Astrocyte (in vitro differentiated cells and primary cell): ENCODE results near the gene PDCD1. TPM values are rescaled to one million over a fixed set of nuclear protein-coding genes. Genes with fewer than 3 reads are reported as not detected.

Source experiments
- DNase-seq: peaks from one replicate; pipeline ENCODE4 v3.0.0-alpha.2; 2010; ENCODE audit warnings: low read depth
- FAIRE-seq: peaks from 2 replicates; lab custom pipeline; 2011; peaks lifted over from hg19 to GRCh38; lab: Jason Lieb, UNC
- H2AFZ ChIP-seq: 2 replicates; pipeline ENCODE4 v1.6.0; 2012; ENCODE audit warnings: low read depth, low read length, inconsistent platforms
- H3K27ac ChIP-seq: 2 replicates; pipeline ENCODE4 v1.5.1; 2011; ENCODE audit warnings: low read depth, low read length, inconsistent platforms
- H3K27me3 ChIP-seq: 2 replicates; pipeline ENCODE4 v1.6.0; 2011; ENCODE audit warnings: low read length, inconsistent platforms; ENCODE audit not compliant: insufficient read depth
- H3K36me3 ChIP-seq: 2 replicates; pipeline ENCODE4 v1.5.1; 2011; ENCODE audit warnings: low read length, inconsistent platforms; ENCODE audit not compliant: insufficient read depth
- H3K4me1 ChIP-seq: 2 replicates; pipeline ENCODE4 v1.5.1; 2011; ENCODE audit warnings: low read length, inconsistent platforms; ENCODE audit not compliant: insufficient read depth
- H3K4me2 ChIP-seq: 2 replicates; pipeline ENCODE4 v1.6.0; 2012; ENCODE audit warnings: low read length, inconsistent platforms
- H3K4me3 ChIP-seq: 2 replicates; pipeline ENCODE4 v1.5.1; 2011; ENCODE audit warnings: low read depth, mild to moderate bottlenecking, low read length, inconsistent platforms; ENCODE audit not compliant: insufficient read depth
- H3K79me2 ChIP-seq: 2 replicates; pipeline ENCODE4 v1.6.0; 2012; ENCODE audit warnings: mild to moderate bottlenecking, low read length, inconsistent platforms; ENCODE audit not compliant: insufficient read depth
- H3K9ac ChIP-seq: 2 replicates; pipeline ENCODE4 v1.6.0; 2012; ENCODE audit warnings: mild to moderate bottlenecking, low read length, inconsistent platforms
- H3K9me3 ChIP-seq: 2 replicates; pipeline ENCODE4 v1.5.1; 2012; ENCODE audit warnings: low read depth, mild to moderate bottlenecking, low read length, inconsistent platforms; ENCODE audit not compliant: insufficient read depth
- H4K20me1 ChIP-seq: 2 replicates; pipeline ENCODE4 v1.6.0; 2012; ENCODE audit warnings: low read length, inconsistent platforms; ENCODE audit not compliant: insufficient read depth
- H3K27ac Mint-ChIP-seq: one replicate; pipeline ENCODE4 v1.8.0; 2021; ENCODE audit warnings: mild to moderate bottlenecking, mixed read lengths; ENCODE audit not compliant: unreplicated experiment
- H3K27me3 Mint-ChIP-seq: one replicate; pipeline ENCODE4 v1.8.0; 2021; ENCODE audit warnings: low read depth, mixed read lengths; ENCODE audit not compliant: unreplicated experiment
- H3K36me3 Mint-ChIP-seq: one replicate; pipeline ENCODE4 v1.8.0; 2021; ENCODE audit warnings: low read depth, mixed read lengths; ENCODE audit not compliant: unreplicated experiment
- H3K4me1 Mint-ChIP-seq: one replicate; pipeline ENCODE4 v1.8.0; 2021; ENCODE audit warnings: low read depth, mixed read lengths; ENCODE audit not compliant: unreplicated experiment
- H3K4me3 Mint-ChIP-seq: one replicate; pipeline ENCODE4 v1.8.0; 2021; ENCODE audit warnings: mild to moderate bottlenecking, moderate library complexity, mixed read lengths; ENCODE audit not compliant: unreplicated experiment
- H3K9me3 Mint-ChIP-seq: one replicate; pipeline ENCODE4 v1.8.0; 2021; ENCODE audit warnings: mild to moderate bottlenecking, mixed read lengths; ENCODE audit not compliant: unreplicated experiment
- CTCF ChIP-seq: IDR thresholded peaks from 2 replicates; pipeline ENCODE4 v1.5.1; 2011; ENCODE audit warnings: low read depth, mild to moderate bottlenecking, inconsistent platforms, low read length, moderate library complexity; ENCODE audit not compliant: insufficient read depth
- EZH2 ChIP-seq: IDR thresholded peaks from 2 replicates; pipeline ENCODE4 v1.6.1; 2012; ENCODE audit warnings: mild to moderate bottlenecking, low read length, inconsistent platforms; ENCODE audit not compliant: insufficient read depth
- total RNA-seq: library from RNA; stranded (reverse); gene quantifications from 2 replicates; pipeline ENCODE4 v1.2.1, GENCODE V29; 2021

PDCD1 gene
- total RNA-seq, 1 donor from 2014 or later, result not detected

DNA sequence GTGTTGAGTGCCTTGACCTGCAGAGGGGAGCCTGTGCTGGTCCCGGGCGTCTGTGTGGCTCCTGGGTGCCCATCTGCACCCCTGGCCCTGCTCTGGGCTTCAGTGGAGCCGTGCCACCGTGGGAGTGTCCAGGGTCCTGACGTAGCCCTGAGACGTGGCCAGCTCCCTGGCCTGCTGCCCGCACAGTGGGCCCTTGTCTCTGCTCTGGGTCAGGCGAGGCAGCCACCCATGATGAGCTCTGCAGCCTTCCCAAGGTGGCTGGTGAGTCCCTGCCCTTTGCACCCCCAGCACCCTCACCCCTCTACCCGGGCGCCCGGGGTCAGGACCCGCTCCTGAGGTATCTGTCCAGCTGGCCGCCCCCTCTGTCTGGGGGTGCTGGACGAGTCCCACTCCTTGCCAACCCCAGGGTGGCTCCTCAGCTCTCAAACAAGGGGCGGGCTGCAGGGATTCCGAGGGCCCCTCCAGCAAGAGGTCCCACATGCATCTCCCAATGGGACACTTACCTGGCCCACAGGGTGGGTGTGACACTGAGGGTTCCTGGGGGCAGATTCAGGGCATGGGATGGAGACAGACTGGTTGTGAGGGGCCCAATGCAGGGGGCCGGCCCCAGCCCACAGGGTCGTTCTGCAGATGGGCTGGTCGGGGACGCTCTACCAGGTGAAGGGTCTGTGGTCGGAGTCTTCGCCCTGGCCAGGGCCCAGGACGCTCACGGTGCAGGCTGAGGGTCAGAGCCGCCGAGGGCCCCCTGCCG, 47.3 kb downstream of the PDCD1 start:
- Mint-ChIP-seq H3K9me3 (no peaks in the 10 kb centered on the region), H3K27me3 (peaks cover 4% of the 10 kb centered on the region), H3K4me1 (peaks cover 5% of the 10 kb centered on the region), H3K27ac (no peak overlapping the region), H3K36me3 (no peaks in the 10 kb centered on the region), H3K4me3 (no peak overlapping the region)
- H3K9me3 ChIP-seq, result no peaks in the 10 kb centered on the region
- TF ChIP-seq CTCF, result no peak
- no peak for TF ChIP-seq EZH2
- no peak overlapping the region for H2AFZ ChIP-seq
- no peaks in the 10 kb centered on the region for H4K20me1 ChIP-seq
- H3K27me3 ChIP-seq, result no peaks in the 10 kb centered on the region
- FAIRE-seq (no peak), DNase-seq (no peak)
- H3K4me3 ChIP-seq, result no peak overlapping the region
- no peaks in the 10 kb centered on the region for H3K36me3 ChIP-seq
- no peak overlapping the region for H3K4me2 ChIP-seq
- H3K4me1 ChIP-seq, result no peaks in the 10 kb centered on the region
- no peak overlapping the region for H3K9ac ChIP-seq
- H3K79me2 ChIP-seq, result no peaks in the 10 kb centered on the region
- H3K27ac ChIP-seq, result no peak overlapping the region

DNA sequence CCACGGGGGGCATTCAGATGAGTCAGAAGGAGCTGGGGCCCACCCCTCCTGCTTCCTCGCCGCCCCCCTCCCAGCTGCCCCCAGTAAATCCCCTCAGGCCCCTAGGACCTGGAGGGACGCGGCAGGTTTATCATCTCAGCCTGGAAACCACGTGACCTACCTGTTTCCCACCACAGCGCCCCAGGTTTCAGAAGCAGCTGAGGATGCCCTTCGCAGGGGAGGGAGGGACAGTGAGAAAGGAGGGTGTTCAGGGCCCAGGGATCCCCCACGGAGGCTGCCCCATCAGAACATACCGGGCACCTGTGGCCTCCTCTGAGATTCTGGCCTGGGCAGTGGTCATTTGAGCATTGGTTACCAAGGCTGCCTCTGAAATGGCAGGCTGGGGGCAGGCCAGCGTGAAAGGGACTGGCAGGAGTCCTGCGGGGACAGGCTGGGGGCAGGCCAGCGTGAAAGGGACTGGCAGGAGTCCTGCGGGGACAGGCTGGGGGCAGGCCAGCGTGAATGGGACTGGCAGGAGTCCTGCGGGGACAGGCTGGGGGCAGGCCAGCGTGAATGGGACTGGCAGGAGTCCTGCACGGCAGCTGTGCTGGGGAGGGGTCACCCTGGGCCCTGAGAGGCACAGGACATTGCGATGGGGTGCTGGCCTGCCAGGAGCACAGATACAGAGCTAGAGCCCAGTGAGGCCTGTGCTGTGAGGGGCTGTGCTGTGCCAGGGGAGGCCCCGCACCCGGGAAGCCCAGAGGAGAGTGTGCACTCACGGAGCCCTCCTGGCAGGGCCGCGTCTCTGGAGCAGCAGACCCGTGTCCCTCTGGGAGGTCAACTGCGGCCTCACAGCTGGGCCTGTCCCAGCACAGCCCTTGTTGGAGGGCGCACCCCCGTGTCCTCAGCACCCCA, 48.1 kb downstream of the PDCD1 start:
- no peaks in the 10 kb centered on the region for H3K4me1 ChIP-seq
- H3K9ac ChIP-seq, result no peak overlapping the region
- no peak overlapping the region for H3K4me2 ChIP-seq
- FAIRE-seq (no peak), DNase-seq (no peak)
- H3K36me3 ChIP-seq, result no peaks in the 10 kb centered on the region
- TF ChIP-seq EZH2, result no peak
- TF ChIP-seq CTCF, result no peak
- H3K79me2 ChIP-seq, result no peaks in the 10 kb centered on the region
- no peaks in the 10 kb centered on the region for H3K9me3 ChIP-seq
- no peak overlapping the region for H3K4me3 ChIP-seq
- H3K4me3 Mint-ChIP-seq, result no peak overlapping the region
- H3K9me3 Mint-ChIP-seq, result no peaks in the 10 kb centered on the region
- no peak overlapping the region for H3K27ac Mint-ChIP-seq
- H3K27me3 ChIP-seq, result no peaks in the 10 kb centered on the region
- H2AFZ ChIP-seq, result no peak overlapping the region
- no peaks in the 10 kb centered on the region for H4K20me1 ChIP-seq
- H3K36me3 Mint-ChIP-seq, result no peaks in the 10 kb centered on the region
- peaks cover 5% of the 10 kb centered on the region for H3K4me1 Mint-ChIP-seq
- peaks cover 4% of the 10 kb centered on the region for H3K27me3 Mint-ChIP-seq
- no peak overlapping the region for H3K27ac ChIP-seq
